H1 (cell line): ENCODE data around the gene CRTAP. TPM values are rescaled to one million over a fixed set of nuclear protein-coding genes. Genes with fewer than 3 reads are reported as not detected.

ENCODE experiments used
- BACH1 ChIP-seq: IDR thresholded peaks from 2 replicates; pipeline ENCODE4 v1.6.1; 2012; ENCODE audit warnings: low read length, improper control_type of control experiment
- JUND ChIP-seq: IDR thresholded peaks from 2 replicates; pipeline ENCODE4 v1.6.1; 2011; ENCODE audit warnings: mild to moderate bottlenecking, improper control_type of control experiment, low read length
- KDM5A ChIP-seq: fragments of 200-600 bp; IDR thresholded peaks from 2 replicates; pipeline ENCODE4 v1.7.1; 2012; ENCODE audit warnings: mild to moderate bottlenecking, low read length, inconsistent platforms, mixed read lengths
- RBBP5 ChIP-seq: IDR thresholded peaks from 2 replicates; pipeline ENCODE4 v1.7.1; 2012; ENCODE audit warnings: low read depth, mild to moderate bottlenecking, inconsistent platforms, low read length, moderate library complexity, borderline replicate concordance
- TAF7 ChIP-seq: optimal IDR thresholded peaks from 2 replicates; pipeline ENCODE3; 2011; ENCODE audit warnings: low read depth, mild to moderate bottlenecking, inconsistent platforms, low read length, moderate library complexity, borderline replicate concordance
- polyA plus RNA-seq, 7 experiments: library from polyadenylated mRNA; depleted of rRNA in 3 of 7; stranded (reverse) in 5 of 7; unstranded in 2 of 7; fragments of >200 nt in 5 of 7; fragments of 200-250 nt in 2 of 7; gene quantifications; 1 replicate in 5 of 7; 2 replicates in 1 of 7; 4 replicates in 1 of 7; pipeline versions ENCODE4 v1.2.1 to v1.2.3, GENCODE V29; 2011 to 2013; ENCODE audit warnings: missing spikeins in 2 of 7, mixed read lengths in 2 of 7
- total RNA-seq: library from RNA; stranded (reverse); fragmentation: NEBNext Ultra II Directional; extraction: Animal tissue kit (Norgen Biotek cat#: 25700); gene quantifications from 2 replicates; pipeline ENCODE4 v1.2.1, GENCODE V29; 2021
- TF ChIP-seq, protein P1 (sequence below): IDR thresholded peaks from 2 replicates; pipeline ENCODE4 v1.6.1; 2011; ENCODE audit warnings: low read depth, mild to moderate bottlenecking, low read length; ENCODE audit not compliant: insufficient read depth
- TF ChIP-seq, protein P2 (sequence below): IDR thresholded peaks from 2 replicates; pipeline ENCODE4 v1.6.1; 2012; ENCODE audit warnings: inconsistent platforms

CRTAP gene
- total and polyA plus RNA-seq, 2 of the 8 experiments (the other 6 are each of a cell fraction or from before 2014, with no cell fraction given), result 159 to 188 TPM

GRCh38 chr3:33173672-33174071, 59.9 kb downstream of the CRTAP start (continued):
- TF ChIP-seq, protein P1, sequence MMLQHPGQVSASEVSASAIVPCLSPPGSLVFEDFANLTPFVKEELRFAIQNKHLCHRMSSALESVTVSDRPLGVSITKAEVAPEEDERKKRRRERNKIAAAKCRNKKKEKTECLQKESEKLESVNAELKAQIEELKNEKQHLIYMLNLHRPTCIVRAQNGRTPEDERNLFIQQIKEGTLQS, result no peak
- TF ChIP-seq, protein P2, sequence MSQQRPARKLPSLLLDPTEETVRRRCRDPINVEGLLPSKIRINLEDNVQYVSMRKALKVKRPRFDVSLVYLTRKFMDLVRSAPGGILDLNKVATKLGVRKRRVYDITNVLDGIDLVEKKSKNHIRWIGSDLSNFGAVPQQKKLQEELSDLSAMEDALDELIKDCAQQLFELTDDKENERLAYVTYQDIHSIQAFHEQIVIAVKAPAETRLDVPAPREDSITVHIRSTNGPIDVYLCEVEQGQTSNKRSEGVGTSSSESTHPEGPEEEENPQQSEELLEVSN, result no peak
- no peak for TF ChIP-seq KDM5A
- no peak for TF ChIP-seq BACH1
- no peak for TF ChIP-seq TAF7
- no peak for TF ChIP-seq JUND
- TF ChIP-seq RBBP5, result no peak
